Measurements from ENCODE around the gene ST6GAL1.
A peak's percentile ranks its signal among the peaks of the same experiment; 100 is the strongest.
"Not testable (repeated sequence)": the region's sequence is repeated elsewhere in the genome, so short reads cannot be mapped to it uniquely, and the experiment has no call there.

ST6GAL1 gene

DNA sequence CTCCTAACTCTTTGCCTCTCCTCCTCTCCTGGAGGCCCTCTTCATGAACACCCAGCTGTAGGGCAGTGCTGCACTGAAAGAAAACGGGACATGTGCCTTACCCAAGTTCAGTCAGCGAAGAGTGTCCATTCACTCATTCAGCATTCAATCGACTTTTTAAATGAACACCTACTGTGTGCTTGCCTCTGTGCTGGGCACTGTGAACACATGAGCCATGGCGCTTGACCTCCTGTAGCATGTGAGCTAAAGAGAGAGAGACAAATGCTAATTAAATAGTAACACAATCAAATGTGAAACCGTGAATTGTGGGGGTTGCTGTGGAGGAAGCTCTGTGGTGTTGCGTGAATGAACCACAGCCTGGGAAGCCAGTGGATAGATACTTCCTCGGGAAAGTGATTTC lies 43.4 kb downstream of the ST6GAL1 start:
- DNase-seq, result no peak

DNA sequence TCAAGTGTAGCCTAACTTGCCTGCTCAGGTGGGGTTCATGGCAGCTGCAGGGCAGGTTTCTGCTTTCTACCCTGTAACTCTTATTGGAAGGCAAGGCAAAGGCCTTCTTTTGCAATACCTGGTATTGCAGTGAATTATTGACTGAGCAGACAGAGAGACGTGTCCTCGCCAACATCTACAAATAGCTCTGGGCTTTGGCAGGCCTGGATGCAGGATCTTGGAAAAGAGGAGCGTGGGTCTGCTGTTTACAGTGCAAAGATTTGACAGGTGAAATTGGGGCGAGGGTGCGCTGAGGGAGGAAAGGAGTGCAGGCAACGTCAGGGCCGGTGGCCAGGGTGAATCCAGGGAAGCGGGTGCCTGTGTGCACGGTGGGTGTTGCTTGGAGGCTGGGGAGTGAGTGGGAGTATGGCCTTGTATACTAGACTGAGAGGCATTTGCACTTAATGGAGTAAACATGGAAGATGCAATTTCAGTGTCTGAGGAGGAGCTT lies 44.5 kb downstream of the ST6GAL1 start:
- DNase-seq, result no peak

DNA sequence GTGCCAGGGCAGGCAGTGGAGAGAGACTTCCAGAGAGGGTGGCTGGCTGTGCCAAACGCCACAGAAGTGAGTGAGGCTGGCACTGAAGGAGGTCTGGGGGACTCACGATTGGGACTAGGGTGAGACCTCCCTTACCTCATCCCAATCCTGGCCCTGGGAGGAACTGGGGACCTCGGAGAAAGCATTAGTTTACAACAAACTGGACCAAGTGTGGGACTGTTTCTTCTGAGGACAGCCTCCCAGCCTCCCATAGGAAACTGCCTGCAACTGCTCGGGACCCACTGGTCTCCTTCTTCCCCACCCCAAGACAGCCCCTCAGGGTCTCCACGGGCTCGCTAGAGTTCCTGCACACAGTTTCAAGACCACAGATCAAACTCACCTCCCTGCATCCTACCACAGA lies 45.4 kb downstream of the ST6GAL1 start:
- DNase-seq, result no peak

DNA sequence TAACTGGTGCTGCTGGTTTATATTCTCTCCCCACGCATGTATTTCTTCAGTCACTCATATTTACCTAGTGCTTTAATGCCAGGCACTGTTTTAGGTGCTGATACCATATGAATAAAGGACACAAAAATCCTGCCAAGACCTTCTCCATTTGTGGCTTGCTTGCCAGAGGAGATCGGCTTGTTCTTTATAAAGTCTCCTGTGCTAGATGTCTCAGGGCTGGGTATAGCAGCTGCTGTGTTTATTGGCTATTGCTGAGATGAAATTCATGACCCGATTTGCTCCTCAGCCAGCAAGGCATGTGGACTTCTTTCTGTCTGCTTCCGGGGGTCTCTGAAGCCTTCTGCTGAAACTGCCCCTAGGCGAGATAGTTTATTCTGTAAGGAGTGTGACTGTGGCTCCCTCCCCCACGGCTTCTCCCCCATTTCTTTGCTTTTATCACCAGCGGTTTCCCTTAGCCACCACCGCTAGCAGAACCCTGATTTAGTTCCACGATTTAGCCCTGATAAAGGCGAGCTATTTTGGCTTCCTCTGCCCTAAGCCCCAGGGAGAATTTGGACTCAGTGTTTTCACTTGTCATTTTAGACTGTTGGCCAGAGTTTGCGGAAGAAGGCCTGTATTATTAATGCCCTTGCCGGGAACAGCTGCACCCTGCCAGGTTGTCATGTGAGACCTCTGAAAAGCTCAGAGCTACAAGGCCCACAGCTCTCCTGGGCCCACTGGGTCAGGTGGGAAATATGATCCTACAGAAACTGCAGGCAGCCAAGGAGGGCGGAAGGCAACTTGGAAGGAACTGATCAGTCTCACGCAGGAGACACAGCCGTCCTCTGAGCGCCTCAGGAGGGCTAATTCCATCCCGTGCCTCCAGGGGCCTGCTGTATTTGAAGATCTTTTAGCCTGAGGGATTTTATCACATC lies 46.8 kb downstream of the ST6GAL1 start:
- peak; percentile 48 to 54 for DNase-seq

DNA sequence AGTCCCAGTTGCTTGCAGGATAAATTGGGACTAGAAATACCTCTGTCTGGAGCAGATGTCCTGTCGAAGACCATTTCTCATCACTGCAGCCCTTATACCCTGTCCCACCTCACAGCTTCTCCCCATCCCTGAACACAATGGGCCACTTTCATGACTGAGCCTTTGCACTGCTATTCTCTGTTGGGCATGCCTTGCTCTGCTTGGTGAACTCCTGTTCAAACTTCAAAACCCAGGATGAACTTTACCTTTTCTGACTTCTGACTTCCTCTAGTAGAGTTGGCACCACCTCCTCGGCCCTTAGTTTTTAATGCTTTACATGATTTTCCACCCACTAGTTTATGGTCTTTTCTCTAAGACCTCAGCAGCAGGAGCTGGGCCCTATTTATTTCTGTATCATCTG lies 48.4 kb downstream of the ST6GAL1 start:
- DNase-seq, result no peak

DNA sequence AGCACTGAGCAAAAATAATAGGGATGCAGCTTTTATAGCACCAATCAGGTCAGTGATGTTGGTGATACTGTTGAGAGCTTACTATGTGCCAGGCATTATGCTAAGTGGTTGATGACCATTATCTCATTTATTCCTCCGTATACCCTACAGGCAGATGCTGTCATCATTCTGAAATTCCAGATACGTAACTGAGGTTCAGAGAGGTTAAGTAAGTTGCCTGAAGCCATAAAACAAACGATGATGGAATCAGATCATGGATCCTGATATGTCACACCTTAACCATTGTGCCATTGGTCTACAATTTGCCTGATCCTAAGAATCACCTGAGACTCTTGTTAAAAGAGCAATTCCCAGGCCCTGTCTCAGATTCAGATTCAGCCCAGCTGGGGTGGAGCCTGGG lies 49.5 kb downstream of the ST6GAL1 start:
- no peak for DNase-seq

DNA sequence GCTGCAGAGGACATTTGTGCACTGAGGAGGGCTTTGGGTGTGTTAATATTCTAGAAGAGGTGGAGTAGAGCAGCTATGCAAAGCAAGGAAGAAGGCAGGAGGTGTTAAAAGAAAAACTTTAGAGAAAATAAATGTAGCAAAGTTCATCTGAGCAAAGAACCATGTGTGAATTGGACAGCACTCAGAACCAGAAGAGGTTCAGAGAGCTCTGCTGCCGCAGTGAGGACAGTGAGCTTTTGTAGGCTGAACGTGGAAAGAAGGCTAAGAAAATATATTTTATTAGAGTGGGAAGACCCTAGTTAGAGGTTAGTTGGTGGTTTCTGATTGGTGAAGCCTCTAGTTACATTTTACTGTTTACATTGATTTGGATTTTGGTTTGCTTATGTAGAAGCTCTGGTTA lies 50.7 kb downstream of the ST6GAL1 start:
- DNase-seq, result no peak

DNA sequence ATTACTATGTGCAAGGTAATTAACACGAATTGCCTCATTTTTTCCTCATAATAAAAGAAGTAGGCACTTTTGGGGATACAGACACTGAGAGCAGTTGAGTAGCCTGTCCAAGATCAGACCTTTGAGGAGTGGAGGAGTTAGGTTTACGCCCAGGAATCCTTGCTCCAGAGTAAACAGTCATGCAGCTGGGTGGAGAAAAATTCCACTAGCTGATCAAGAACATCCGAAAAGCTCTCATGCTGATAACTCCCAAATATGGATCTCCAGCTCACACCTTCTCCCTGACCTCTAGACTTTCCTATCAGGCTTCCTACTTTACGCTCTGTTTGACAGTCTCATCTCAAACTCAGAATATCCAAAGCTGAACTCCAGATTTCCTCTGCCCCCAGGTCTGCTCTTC lies 53.3 kb downstream of the ST6GAL1 start:
- no peak for DNase-seq

DNA sequence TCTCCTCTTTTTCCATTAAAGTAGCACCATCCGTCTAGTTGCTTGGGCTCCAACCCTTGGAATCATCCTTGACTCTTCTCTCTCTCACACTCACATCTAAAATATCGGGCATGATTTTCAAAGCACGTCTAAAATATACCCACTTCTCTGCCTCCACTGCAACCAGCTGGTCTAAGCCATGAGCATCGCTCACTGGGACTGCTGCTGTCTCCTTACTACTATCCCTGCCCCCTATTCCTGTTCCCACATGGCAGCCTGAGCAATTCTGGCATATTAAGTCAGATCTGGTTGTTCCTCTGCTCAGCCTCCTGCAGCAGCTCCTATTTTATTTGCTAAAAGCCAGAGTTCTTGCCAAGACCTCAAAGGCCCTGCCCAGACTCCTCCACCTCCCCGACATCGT lies 53.7 kb downstream of the ST6GAL1 start:
- no peak for DNase-seq

DNA sequence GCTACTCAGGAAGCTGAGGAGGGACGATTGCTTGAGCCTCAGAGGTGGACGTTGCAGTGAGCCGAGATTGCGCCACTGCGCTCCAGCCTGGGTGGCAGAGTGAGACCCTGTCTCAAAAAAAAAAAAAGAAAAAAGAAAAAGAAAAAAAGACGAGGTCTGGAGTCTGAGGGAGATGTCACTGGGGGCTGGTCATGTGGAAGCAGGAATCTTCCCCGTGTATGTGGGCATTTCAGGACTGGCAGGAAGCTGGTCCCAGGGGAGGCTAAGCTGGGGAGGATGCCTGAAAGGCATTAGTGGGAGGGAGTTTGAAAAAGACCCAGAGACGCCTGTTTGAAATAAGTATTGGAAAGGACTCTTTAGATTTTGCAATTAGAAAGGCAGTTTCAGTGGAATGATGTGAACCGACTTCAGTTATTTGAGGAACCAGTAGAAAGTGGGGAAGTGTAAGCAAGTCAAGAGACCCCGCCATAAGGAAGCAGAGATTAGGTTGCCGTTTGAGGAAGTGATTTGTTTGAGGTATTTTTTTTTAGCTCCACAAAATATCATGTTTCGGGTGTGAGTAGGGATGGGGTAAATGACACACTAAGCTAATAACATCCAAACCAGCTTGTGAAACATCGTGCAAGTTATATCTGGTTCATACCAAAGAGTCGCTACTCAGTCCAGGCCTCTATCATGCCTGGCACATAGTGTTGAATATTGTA lies 55.5 kb downstream of the ST6GAL1 start:
- no peak for DNase-seq

DNA sequence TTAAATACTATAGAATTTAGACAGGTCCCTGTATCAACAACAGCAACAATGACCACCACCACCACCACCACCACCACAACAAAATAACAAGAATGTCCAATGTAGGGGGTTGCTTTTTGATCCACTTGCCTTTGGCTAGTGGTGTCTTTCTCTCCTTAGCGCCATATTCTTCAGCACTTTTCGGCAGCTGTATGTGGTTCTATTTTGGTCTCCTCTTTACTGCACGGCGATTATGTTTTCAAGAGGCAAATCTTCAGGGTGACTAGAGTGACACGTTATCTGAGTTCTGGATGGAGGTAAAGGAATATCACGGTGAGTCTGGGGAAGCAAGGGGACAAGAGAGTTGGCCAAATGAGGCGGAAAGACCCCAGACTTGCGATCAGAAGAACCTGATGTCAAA lies 56.1 kb downstream of the ST6GAL1 start:
- no peak for DNase-seq

DNA sequence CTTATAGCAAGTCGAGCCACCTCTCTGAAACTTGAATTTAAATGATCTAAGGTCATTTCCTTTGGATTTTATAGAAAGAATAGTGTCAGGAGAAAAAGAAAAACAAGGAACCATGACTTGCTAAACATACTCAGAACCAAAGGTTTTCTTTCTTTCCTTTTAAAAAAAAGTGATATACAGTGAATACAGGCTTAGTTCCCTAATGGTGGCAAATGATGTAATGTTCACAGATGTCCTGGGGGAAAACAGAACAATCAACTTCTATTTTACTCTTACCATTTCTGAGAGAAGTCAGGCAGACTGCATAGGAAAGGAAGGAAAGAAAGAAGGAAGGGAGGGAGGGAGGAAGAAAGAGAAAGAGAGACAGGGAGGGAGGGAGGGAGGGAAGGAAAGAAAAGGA lies 56.5 kb downstream of the ST6GAL1 start:
- DNase-seq, result no peak

DNA sequence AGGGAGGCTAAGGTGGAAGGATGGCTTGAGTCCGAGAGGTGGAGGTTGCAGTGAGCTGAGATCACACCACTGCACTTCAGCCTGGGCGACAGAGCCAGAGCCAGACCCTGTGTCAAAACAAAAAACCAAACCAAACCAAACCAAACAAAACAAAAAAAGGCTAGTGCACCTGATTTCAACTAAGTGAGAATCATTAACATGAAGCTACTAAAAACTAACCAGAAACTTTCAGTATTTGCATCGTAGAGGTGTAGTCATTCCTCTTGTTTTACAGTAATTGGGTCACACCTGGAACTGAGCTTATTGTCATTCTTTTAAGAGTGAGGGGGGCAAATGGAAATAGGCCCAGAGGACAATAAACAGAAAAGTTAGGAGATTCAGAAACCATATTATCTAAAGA lies 58.5 kb downstream of the ST6GAL1 start:
- DNase-seq, result no peak

DNA sequence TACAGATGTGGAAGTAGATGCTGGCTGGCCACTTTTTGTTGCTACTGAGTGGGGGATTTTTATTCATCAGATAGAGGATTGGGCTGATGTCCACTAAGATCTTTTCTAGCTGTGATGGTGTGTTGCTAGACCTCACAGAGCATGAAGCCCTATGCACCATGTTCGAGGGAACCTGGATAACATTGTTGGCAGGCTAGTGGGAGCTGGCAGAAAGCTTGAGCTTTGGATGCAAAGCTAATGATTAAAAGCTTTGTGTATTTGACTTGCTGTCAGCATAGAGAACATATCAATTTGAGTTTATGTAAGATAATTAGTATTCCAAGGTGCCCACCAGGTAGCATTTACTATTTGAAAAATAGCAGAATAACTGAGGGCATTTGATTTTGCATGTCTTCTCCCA lies 59.1 kb downstream of the ST6GAL1 start:
- no peak for DNase-seq

DNA sequence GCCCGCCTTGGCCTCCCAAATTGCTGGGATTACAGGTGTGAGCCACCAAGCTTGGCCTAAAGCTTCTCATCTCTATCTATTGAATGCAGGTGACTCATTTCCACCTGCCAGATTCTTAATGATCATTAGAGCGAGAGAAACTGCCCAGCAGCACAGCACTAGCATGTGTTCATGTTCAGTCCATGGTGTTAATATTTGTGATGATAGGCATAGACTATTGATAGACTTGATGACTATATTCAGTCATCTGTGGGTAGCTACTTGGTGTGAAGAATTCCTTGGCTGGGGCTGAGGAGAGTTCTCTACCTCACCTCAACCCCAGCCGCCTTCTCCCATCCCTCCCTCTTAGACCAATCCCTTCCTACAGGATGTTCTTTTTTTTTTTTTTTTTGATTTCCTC lies 60.0 kb downstream of the ST6GAL1 start:
- no peak for DNase-seq

DNA sequence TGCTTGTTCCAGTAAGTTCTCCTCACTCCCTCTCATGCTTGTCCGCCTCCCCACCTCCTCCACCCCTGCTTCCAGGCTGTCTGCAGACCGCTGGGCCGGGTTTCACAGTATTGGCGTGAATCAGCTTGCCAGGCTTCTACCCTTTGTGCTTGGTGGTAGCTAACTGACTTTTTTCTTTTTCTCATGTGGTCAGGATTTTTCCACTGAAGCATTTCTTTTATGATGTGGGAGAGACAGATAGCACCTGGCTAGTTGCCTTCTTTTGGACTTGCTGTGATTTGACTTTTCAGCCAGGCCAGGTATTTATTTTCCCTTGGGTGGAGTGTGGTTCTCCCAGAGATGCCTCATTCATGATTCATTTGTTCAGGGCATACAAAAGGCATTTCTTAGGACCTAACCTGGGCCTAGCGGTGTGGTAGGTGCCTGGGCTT lies 60.6 kb downstream of the ST6GAL1 start:
- no peak for DNase-seq

DNA sequence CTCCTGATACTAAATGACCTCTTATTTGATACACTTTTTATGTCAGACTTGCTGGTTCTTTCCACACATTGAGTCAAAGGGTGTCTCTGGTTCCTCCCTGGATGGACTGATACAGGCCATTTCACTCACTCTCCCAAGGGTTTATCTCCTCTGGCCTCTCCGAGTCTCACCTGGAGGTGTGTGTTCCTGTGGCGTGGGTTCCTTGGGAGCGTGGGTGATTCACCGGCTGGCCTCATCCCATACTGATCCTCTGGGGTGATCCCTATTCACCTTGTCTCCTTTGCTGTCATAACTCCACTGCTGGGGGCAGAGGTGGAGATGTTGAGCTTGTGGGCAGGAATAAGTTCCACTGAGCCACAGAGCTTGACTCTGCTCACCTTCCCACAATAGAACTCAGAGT lies 61.1 kb downstream of the ST6GAL1 start:
- DNase-seq, result no peak

DNA sequence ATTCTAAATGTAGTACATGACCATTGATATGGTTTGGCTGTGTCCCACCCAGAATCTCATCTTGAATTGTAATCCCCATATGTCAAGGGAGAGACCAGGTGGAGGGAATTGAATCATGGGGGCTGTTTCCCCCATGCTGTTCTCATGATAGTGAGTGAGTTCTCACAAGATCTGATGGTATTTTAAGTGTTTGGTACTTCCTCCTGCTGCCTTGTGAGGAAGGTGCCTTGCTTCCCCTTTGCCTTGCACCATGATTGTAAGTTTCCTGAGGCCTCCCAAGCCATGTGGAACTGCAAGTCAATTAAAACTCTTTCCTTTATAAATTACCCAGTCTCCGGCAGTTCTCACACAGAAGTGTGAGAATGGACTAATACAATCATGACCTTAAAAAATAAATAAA lies 61.8 kb downstream of the ST6GAL1 start:
- not testable (repeated sequence) for DNase-seq

DNA sequence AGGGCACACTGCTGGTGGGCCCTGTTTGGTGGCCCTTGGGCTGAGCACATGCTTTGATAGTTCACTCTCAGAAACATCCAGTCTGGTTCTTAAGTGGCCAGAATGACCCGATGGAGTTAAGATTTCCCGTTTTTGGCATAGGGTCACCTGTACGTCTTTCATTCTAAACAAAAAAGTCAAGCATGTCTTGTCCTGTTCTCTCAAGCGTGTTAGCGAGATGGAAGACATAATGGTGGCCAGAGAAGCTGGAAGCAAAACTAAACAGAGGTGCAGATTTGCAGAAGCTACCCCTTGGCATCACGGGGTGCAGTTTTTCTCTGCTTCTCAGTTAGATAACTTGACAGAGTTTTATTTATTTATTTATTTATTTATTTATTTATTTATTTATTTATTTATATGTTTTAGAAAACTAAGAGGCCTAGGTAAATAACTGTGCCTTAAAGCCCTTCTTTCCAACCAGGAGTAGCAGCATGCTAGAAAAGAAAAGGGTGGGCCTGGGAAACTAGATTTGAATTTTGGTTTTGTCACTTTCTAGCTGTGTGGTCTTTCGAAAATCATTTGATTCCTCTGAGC lies 63.0 kb downstream of the ST6GAL1 start:
- no peak for DNase-seq

DNA sequence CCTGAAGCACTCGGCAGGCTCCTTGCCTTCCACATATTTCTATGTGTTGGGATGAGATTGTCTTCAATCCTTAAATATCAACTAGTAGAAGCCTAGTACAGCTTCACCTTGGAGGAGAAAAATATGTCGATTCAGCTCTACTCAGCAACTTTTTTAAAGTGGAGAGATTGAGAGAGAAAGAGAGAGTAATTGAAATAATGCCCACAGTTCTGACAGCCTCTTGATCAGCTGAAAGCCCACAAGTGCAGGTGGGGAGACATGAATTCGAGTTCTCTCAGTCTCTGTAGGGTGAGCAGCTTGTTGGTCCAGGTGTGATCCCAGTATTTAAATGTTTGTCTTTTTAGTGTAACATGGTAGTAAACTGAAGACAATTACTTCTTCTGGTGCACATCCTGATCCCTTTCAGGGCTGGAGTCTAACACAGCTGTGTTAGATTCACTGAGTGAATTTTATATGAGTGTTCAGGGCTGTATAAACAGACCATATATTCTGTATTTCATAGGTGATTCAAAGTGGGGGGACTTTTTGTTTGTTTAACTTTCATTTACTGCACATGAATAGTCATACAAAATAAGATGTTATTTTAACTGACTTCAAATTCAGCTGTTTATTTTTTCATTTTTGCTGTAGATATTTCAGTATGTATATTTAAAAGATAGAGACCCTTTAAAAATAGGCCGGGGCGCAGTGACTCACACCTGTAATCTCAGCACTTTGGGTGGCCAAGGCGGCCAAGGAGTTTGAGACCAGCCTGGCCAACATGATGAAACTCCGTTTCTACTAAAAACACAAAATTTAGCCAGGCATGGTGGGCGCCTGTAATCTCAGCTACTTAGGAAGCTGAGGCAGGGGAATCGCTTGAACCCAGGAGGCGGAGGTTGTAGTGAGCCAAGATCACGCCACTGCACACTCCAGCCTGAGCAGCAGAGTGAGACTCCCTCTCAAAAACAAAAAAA lies 64.0 kb downstream of the ST6GAL1 start:
- no peak for DNase-seq

DNA sequence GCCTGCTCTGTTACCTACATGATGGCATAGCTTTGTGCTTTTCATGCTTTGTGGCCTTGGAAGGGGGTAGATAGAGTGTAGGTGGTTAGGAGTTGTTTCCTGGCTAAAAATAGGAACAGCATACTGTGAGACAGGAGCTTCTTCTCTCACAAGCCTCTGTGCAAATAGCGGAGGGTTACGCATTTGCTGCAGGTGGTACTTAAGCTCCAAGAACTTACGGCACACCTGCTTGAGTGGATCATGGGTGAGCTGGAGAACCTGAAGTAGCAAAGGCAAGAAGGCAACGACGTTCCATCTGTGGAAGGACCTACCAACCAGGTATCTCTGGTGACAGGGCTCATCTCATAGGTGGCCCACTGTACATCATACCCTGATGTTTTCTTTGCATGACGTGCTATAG lies 66.0 kb downstream of the ST6GAL1 start:
- DNase-seq, result no peak

DNA sequence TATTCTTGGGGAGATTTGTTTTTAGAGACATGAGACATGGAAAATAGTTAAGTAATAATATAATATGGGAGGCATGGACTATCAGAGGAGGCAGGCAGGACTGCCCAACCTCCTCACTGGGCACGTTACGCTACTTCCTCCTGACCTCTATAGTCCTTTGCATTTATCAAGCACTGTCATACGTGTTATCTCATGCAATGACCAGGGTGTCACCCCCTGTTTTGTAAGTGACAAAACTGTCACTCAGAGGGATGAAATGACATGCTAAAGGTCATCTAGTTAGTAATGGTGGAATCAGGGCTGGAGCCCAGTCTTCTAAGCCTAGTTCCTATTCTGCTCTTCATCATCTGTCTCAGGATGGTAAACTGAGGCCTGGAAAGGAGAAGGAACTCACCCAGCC lies 66.7 kb downstream of the ST6GAL1 start:
- DNase-seq, result no peak

Data from hippocampal formation (tissue), 2 donors.